Stimulated activated memory B cell treated with anti-CD40 and anti-IgM and Interleukin-4, amounts not matched to agents 10 μg/mL and 1 μg/mL and 100 μg/mL, for 72 hours (primary cell): ENCODE data around the gene MCF2L.

ENCODE experiments used
- ATAC-seq: fragments of 150-1000 bp; cut with Tn5 transposase; 2 replicates; pipeline ENCODE4 v1.10.0; 2021
- H3K27ac Mint-ChIP-seq: one replicate; pipeline ENCODE4 v1.8.0; 2022; ENCODE audit warnings: mild to moderate bottlenecking, mixed read lengths
- H3K27me3 Mint-ChIP-seq: one replicate; pipeline ENCODE4 v1.8.0; 2022; ENCODE audit warnings: mixed read lengths
- H3K36me3 Mint-ChIP-seq: one replicate; pipeline ENCODE4 v1.8.0; 2022; ENCODE audit warnings: mixed read lengths
- H3K4me1 Mint-ChIP-seq: one replicate; pipeline ENCODE4 v1.8.0; 2022; ENCODE audit warnings: mixed read lengths
- H3K4me3 Mint-ChIP-seq: one replicate; pipeline ENCODE4 v1.8.0; 2022; ENCODE audit warnings: mild to moderate bottlenecking, moderate library complexity, mixed read lengths
- H3K9me3 Mint-ChIP-seq: one replicate; pipeline ENCODE4 v1.8.0; 2022; ENCODE audit warnings: mixed read lengths

Gene MCF2L

DNA sequence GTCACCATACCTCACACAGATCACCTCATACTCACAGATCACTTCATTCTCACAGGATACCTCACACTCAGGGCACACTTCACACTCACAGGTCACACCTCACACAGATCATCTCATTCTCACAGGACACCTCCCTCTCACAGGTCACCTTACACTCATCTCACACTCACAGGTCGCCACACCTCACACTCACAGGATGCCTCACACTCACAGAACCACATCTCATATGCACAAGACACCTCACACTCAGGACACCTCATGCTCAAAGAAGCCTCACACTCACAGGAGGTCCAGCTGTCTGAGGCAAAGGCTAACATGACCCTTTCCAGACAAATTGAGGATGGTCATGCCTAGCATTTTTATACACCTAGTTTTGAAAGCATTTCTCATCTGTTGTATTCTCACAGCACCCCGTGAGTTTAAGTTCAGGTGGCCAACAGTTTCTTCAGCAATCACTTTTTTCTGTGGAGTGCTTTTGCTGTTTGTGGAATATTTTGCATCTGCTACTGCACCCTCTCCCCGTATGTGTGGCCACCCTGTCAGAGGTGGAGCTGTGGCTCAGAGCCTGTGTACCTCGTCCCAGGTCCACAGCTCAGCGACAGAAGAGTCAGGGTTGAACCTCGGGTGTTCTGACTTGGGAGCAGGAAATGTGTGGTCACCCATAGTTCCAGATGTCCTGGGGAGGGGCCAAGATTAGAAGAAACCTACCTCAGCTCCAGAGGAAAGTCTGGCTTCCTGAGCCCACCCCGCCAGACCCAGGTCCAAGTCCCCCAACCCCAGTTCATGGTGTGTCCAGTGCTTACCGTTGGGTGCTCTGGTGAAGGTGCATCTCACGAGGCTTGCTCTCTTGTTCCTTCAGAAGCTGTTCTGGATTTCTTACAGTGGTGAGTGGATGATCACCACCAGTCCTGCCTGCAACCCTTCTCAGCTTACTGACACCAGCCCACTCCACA lies 144.2 kb downstream of the MCF2L start:
- no peak overlapping the region for H3K4me3 Mint-ChIP-seq
- H3K4me1 Mint-ChIP-seq, result no peaks in the 10 kb centered on the region
- H3K36me3 Mint-ChIP-seq, result no peaks in the 10 kb centered on the region
- no peak for ATAC-seq
- H3K27me3 Mint-ChIP-seq, result peaks cover 6% of the 10 kb centered on the region
- H3K27ac Mint-ChIP-seq, result no peak overlapping the region
- H3K9me3 Mint-ChIP-seq, result no peaks in the 10 kb centered on the region

DNA sequence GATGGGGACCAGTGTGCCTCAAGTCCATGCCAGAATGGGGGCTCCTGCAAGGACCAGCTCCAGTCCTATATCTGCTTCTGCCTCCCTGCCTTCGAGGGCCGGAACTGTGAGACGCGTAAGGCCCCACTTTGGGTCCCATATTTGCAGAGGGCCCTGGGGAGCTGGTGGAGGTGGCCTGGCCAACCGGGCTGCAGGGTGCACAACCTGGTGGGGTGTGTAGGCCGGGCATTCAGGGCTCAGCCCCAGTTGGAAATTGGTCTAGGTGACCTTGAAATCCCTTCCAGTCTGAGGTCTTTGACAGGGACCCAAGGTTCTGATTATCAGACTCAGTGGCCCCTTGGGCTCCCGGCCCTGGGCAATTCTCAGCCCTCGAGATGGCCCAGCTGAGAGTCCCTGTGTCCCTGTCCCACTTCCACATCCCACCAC lies 144.8 kb downstream of the MCF2L start:
- Mint-ChIP-seq H3K9me3 (no peaks in the 10 kb centered on the region), H3K27ac (no peak overlapping the region), H3K4me1 (no peaks in the 10 kb centered on the region), H3K4me3 (no peak overlapping the region), H3K36me3 (no peaks in the 10 kb centered on the region), H3K27me3 (peaks cover 9% of the 10 kb centered on the region)
- ATAC-seq, result no peak

DNA sequence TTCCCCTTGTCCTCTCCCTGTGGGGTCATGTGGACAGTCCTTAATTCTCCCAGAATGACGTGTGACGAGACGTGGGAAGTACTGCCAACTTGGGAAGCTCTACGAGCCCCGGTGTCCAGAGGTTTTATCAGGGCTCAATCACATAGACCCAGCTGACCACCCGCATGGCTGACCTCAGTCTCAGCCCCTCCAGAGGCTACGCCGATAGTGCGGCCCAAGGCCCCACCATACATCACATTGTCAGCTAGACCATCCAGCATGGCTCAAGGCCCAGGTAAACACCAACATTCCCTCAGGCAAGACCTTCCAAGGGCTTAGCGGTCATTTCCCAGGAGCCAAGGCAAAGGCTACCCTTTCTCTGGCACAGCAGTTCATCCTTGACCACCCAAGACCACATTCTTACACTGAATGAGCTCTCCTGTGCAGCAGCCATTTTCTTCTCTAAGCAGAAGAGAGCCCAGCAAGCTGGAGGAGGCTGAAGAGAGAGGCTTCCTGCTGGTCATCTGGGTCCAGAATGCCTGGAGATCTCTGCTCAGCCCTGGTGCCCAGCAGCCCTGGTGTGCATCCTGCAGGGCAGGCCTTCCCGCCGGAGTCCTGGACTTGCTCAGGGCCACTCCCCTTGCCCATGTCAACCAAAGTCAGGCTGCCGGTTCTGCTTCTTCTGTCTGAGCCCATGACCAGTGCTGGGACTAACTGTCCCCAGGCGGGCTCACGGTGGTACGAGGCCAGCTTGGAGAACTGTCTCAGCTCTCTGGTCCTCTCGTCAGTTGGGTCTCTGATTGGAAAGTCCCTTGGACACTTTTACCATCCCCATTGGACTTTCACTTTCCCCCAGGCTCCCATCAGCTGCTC lies 145.7 kb downstream of the MCF2L start:
- H3K4me1 Mint-ChIP-seq, result no peaks in the 10 kb centered on the region
- H3K27ac Mint-ChIP-seq, result no peak overlapping the region
- ATAC-seq, result no peak
- H3K27me3 Mint-ChIP-seq, result peaks cover 18% of the 10 kb centered on the region
- no peaks in the 10 kb centered on the region for H3K9me3 Mint-ChIP-seq
- H3K36me3 Mint-ChIP-seq, result no peaks in the 10 kb centered on the region
- no peak overlapping the region for H3K4me3 Mint-ChIP-seq

DNA sequence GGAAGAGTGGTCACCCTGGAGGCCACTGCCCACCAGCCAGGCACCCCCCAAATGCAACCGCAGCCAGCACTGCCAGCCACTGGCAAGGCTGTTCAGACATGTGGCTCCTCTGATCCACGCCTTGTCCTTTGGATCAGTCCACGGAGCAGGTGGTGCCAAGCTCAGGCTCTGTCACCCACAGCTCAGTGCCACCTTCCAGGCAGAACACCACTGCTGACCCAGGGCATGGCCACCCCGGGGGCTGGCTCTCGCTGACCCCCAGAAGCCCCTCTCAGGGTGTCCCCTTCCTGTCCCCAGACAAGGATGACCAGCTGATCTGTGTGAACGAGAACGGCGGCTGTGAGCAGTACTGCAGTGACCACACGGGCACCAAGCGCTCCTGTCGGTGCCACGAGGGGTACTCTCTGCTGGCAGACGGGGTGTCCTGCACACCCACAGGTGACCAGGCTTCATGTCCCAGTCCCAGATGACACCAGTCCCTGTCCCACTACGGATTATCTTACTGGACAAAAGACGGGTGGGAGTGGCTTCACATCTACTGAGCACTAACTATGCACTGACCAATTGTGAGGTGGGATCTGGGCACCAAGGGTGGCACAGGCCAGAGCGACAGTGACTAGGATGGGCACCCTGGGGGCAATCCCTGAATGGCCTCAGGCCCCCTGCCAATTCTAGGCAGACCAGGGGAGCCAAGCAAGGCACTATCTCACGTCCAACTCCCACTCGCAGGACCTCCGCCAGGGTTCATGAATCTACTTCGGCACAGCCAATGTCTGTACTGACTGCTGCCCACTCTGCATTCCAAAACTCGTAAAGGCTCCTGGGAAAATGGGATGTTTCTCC lies 146.6 kb downstream of the MCF2L start:
- peaks cover 23% of the 10 kb centered on the region for H3K27me3 Mint-ChIP-seq
- no peaks in the 10 kb centered on the region for H3K4me1 Mint-ChIP-seq
- H3K27ac Mint-ChIP-seq, result no peak overlapping the region
- no peak for ATAC-seq
- H3K9me3 Mint-ChIP-seq, result no peaks in the 10 kb centered on the region
- H3K4me3 Mint-ChIP-seq, result no peak overlapping the region
- H3K36me3 Mint-ChIP-seq, result no peaks in the 10 kb centered on the region

DNA sequence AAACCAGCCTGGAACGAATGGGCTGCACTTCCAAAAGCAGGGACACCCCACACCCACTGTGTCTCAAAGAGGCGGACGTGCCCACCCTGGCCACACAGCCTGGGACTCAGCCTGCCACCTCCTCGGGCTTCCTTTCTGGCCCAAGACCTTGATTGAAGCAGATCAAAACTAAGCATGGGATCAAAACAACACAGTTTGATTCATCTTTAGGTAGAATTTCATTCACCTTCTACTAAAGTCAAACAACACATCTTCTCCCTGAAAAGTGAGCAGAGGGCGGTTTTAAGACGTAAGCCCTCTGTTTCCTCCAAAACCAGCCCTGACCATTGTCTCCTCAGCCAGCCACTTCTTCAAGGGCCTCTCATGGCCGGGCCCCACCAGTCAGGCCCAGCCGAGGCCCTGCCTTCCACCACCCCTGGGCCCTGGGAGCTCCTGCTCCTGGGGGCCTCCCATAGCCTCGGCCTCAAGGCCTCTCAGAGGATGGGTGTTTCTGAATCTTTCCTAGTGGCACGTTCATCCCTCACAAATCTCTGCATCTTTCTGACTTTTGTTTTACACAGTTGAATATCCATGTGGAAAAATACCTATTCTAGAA lies 147.3 kb downstream of the MCF2L start:
- H3K9me3 Mint-ChIP-seq, result no peaks in the 10 kb centered on the region
- no peaks in the 10 kb centered on the region for H3K4me1 Mint-ChIP-seq
- no peaks in the 10 kb centered on the region for H3K36me3 Mint-ChIP-seq
- no peak overlapping the region for H3K27ac Mint-ChIP-seq
- H3K4me3 Mint-ChIP-seq, result no peak overlapping the region
- H3K27me3 Mint-ChIP-seq, result peaks cover 30% of the 10 kb centered on the region
- ATAC-seq, result no peak

DNA sequence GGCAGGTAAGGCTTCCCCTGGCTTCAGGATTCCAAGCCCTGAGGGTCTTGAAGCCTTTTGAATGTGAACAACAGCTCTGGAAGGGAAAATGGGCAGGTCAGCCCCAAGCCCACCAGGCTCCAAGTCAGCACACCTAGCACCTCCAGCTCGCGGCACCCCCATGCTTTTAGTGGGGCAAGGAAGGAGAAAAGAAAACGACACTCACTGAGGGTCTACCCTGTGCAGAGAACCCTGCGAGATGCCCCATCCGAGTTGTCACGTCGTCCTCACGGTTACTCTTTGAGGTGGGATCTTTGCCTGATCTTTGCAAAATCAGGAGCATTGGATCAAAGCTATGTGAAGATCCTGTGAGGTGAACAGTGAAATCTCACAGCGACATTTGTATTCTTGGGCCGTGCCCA lies 147.9 kb downstream of the MCF2L start:
- Mint-ChIP-seq H3K27ac (no peak overlapping the region), H3K36me3 (no peaks in the 10 kb centered on the region), H3K27me3 (peaks cover 34% of the 10 kb centered on the region), H3K4me1 (no peaks in the 10 kb centered on the region), H3K4me3 (no peak overlapping the region), H3K9me3 (no peaks in the 10 kb centered on the region)
- no peak for ATAC-seq

DNA sequence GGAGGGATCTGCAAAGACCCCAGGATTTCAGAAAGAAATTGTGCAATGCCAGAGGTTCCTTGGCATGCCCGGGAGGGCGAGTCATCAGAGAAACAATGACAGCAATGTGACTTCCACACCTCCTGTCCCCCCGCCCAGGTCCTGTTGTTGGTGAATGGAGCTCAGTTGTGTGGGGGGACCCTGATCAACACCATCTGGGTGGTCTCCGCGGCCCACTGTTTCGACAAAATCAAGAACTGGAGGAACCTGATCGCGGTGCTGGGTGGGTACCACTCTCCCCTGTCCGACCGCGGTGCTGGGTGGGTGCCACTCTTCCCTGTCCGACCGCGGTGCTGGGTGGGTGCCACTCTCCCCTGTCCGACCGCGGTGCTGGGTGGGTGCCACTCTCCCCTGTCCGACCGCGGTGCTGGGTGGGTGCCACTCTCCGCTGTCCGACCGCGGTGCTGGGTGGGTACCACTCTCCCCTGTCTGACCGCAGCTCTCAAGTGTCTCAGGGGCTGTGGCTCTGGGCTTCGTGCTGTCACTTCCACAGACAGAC lies 148.4 kb downstream of the MCF2L start:
- no peaks in the 10 kb centered on the region for H3K9me3 Mint-ChIP-seq
- no peak overlapping the region for H3K4me3 Mint-ChIP-seq
- ATAC-seq, result no peak
- H3K27me3 Mint-ChIP-seq, result peaks cover 36% of the 10 kb centered on the region
- no peak overlapping the region for H3K27ac Mint-ChIP-seq
- H3K36me3 Mint-ChIP-seq, result no peaks in the 10 kb centered on the region
- no peaks in the 10 kb centered on the region for H3K4me1 Mint-ChIP-seq

DNA sequence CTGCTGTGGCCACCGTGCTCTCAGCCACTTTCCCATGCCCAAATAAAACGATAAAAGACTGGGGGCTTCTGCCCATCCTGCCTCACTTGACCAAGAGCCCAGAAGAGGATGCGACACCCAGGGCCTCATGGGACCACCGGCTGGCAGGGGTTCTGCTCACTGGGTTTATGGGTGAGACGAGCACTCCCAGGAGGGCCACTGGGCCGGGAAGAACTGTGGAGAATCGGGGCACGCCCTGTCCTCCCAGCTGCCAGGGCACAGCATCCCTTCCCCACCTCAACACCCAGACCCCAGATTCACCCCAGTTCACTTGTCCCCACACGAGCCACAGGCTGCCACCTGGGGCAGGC lies 148.9 kb downstream of the MCF2L start:
- Mint-ChIP-seq H3K27ac (no peak overlapping the region), H3K27me3 (peaks cover 41% of the 10 kb centered on the region), H3K4me3 (no peak overlapping the region), H3K9me3 (no peaks in the 10 kb centered on the region), H3K36me3 (no peaks in the 10 kb centered on the region), H3K4me1 (no peaks in the 10 kb centered on the region)
- no peak for ATAC-seq

DNA sequence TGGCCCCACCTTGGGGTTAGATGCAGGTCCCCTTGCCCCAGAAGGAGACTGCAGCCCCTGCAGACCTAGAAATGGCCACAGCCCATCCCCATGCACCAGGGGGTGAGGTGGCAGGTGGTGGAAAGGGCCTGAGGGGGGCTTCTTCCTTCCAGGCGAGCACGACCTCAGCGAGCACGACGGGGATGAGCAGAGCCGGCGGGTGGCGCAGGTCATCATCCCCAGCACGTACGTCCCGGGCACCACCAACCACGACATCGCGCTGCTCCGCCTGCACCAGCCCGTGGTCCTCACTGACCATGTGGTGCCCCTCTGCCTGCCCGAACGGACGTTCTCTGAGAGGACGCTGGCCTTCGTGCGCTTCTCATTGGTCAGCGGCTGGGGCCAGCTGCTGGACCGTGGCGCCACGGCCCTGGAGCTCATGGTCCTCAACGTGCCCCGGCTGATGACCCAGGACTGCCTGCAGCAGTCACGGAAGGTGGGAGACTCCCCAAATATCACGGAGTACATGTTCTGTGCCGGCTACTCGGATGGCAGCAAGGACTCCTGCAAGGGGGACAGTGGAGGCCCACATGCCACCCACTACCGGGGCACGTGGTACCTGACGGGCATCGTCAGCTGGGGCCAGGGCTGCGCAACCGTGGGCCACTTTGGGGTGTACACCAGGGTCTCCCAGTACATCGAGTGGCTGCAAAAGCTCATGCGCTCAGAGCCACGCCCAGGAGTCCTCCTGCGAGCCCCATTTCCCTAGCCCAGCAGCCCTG lies 149.4 kb downstream of the MCF2L start:
- Mint-ChIP-seq H3K4me3 (no peak overlapping the region), H3K4me1 (no peaks in the 10 kb centered on the region), H3K27me3 (peaks cover 46% of the 10 kb centered on the region), H3K36me3 (no peaks in the 10 kb centered on the region), H3K9me3 (no peaks in the 10 kb centered on the region), H3K27ac (no peak overlapping the region)
- no peak for ATAC-seq

DNA sequence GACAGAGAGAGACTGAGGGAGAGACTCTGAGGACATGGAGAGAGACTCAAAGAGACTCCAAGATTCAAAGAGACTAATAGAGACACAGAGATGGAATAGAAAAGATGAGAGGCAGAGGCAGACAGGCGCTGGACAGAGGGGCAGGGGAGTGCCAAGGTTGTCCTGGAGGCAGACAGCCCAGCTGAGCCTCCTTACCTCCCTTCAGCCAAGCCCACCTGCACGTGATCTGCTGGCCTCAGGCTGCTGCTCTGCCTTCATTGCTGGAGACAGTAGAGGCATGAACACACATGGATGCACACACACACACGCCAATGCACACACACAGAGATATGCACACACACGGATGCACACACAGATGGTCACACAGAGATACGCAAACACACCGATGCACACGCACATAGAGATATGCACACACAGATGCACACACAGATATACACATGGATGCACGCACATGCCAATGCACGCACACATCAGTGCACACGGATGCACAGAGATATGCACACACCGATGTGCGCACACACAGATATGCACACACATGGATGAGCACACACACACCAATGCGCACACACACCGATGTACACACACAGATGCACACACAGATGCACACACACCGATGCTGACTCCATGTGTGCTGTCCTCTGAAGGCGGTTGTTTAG lies 150.3 kb downstream of the MCF2L start:
- no peak overlapping the region for H3K4me3 Mint-ChIP-seq
- no peaks in the 10 kb centered on the region for H3K36me3 Mint-ChIP-seq
- ATAC-seq, result no peak
- no peaks in the 10 kb centered on the region for H3K4me1 Mint-ChIP-seq
- peaks cover 54% of the 10 kb centered on the region for H3K27me3 Mint-ChIP-seq
- H3K27ac Mint-ChIP-seq, result no peak overlapping the region
- H3K9me3 Mint-ChIP-seq, result no peaks in the 10 kb centered on the region

DNA sequence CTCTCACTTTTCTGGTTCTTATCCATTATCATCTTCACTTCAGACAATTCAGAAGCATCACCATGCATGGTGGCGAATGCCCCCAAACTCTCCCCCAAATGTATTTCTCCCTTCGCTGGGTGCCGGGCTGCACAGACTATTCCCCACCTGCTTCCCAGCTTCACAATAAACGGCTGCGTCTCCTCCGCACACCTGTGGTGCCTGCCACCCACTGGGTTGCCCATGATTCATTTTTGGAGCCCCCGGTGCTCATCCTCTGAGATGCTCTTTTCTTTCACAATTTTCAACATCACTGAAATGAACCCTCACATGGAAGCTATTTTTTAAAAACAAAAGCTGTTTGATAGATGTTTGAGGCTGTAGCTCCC lies 150.8 kb downstream of the MCF2L start:
- ATAC-seq, result no peak
- no peaks in the 10 kb centered on the region for H3K4me1 Mint-ChIP-seq
- no peak overlapping the region for H3K27ac Mint-ChIP-seq
- H3K27me3 Mint-ChIP-seq, result peaks cover 54% of the 10 kb centered on the region
- no peaks in the 10 kb centered on the region for H3K36me3 Mint-ChIP-seq
- no peaks in the 10 kb centered on the region for H3K9me3 Mint-ChIP-seq
- H3K4me3 Mint-ChIP-seq, result no peak overlapping the region

DNA sequence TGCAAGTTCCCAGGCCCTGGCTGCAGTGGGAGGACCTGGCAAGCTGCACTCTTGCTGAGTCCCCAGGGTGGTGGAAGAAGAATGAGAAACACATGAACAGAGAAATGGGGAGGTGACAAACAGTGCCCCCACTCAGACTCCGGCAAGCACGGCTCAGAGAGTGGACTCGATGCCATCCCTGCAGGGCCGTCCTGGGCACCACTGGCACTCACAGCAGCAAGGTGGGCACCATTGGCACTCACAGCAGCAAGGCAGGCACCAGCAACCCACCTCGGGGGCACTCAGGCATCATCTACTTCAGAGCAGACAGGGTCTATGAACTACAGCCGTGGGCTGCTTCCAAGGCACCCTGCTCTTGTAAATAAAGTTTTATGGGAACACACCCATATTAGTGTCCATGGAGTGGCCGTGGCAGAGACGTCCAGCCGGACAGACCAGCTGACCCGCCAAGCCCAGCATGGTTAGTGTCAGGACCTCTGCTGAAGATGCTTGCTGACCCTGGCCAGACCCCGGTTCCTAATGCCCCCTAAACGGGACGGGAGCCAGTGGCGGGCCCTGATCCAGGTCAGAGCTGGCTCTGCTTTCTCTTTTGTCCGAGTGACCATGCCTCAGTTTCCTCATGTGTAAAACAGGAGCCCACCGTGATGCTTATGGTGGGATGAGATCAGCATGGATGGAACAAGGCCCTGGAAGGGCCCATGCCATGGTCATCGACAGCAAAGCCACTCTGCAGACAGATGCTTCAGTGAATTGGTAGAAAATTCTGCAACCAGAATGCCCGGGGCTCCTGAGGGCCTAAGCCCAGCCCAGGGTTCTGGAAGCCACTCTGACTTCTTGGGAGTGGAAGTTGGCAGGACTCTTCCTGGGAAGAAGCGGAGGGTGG lies 151.5 kb downstream of the MCF2L start:
- Mint-ChIP-seq H3K27ac (no peak overlapping the region), H3K9me3 (no peaks in the 10 kb centered on the region), H3K4me1 (no peaks in the 10 kb centered on the region), H3K4me3 (no peak overlapping the region), H3K36me3 (no peaks in the 10 kb centered on the region), H3K27me3 (peaks cover 57% of the 10 kb centered on the region)
- no peak for ATAC-seq
